GM08714 (cell line): ENCODE measurements around the gene SIGLEC8.
"Not testable (repeated sequence)": the region's sequence is repeated elsewhere in the genome, so short reads cannot be mapped to it uniquely, and the experiment has no call there.

Experiments
- H3K4me3 ChIP-seq: fragments of 200-500 bp; sonication (Bioruptor generic); 2 replicates; pipeline ENCODE4 v1.5.1; 2014; ENCODE audit warnings: mild to moderate bottlenecking, low read length, inconsistent platforms
- ZNF274 ChIP-seq: IDR thresholded peaks from 2 replicates; pipeline ENCODE4 v1.6.1; 2012; ENCODE audit warnings: mild to moderate bottlenecking, low read depth, low read length

The SIGLEC8 gene

DNA sequence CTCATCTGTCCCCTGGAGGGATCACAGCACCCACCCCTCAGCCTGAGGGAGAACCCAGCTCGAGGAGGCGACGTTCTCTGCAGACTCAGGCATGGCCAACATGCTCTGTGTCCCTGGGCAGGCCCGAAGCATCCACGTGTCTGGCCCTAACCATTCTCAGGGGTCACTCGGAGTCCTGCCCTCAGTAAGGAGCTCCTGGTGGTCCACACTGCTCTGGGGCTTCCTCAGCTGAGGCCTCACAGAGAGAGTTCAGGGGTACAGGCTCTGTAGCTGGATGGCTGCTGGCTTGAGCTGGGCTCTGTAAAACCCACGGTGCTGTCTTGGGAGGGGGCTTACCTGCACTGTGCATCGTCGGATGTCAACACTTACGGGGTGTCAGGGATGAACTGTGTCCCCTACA is 4.4 kb upstream of the SIGLEC8 start:
- TF ChIP-seq ZNF274: no peak
- H3K4me3 ChIP-seq: no peak overlapping the region

DNA sequence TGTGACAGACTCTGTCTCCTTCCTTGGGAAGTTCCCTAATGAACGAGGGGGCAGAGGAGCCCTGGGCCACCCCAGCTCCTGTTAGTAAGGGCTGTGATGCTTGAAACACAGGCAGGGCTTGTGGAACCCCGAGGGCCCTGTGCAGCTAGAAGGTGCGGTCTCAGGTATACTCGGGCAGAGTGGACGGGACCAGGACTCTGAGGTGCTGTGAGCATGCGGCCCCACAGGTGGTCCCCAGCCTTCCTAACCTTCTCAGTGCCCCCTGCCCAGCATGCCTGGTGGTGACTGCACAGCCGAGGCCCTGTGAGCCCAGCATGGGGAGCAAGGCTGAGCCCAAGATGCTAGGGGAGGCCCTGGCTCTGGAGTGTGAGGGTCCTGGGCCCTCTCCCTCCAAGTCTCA is 4.0 kb upstream of the SIGLEC8 start:
- no peak overlapping the region for H3K4me3 ChIP-seq
- TF ChIP-seq ZNF274: no peak

DNA sequence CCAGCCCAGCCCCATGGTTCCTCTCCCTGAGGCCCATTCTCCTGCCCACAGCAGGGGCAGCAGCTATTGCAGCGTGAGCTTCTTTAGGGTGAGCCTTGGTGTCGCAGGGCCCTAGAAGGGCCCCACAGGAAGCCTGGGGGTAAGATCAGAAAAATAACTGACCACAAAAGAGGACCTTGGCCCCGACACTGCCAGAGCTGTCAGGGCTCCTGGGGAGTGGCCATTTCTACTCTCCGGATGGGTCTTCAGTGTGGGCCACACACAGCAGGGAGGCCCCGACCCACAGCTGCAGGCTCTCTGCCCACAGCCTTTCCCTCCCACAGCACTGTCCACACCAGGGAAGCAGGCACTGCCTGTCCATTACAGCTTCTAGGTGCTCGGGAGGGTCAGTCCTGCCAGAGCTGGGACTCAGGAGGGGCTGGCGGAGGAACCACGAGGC is 3.5 kb upstream of the SIGLEC8 start:
- TF ChIP-seq ZNF274: no peak
- H3K4me3 ChIP-seq: no peak overlapping the region

DNA sequence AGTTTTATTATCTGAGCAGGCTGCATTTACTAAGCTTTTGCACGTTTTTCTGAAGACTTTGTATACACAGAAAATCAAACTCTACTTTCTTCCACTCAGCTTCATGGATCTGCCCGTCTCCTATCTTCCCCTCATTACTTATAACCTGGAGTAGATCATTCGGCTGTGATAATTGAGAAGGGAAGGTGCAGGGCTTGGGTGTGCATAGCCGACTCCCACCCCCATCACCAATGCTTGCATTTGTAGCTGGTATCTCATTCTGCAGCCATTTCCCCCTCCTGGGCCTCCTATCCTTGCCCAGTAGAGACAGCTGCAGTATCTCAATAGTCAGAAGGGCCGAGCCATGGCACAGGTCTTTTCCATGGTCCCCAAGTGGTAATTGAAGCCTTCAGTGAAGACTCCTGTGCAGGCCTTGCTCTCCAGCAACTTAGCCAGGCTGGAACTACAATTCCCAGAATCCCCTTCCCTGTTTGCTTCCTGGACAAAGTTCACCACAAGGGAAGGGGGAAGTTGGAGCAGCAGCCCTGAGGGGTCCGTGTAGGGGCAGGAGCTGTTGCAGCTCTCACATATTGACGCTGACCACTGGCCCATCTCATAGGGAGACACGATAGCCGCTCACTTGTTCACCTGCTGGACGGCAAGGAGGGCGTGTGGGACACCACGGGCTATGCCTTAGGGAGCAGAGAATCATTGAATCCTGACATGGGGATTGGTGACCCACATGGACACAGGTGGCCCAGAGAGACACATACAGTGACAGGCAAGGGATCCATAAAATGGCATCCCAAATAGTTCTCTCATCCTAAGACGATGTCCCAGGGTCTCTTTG is 2.1 kb upstream of the SIGLEC8 start:
- TF ChIP-seq ZNF274: no peak
- H3K4me3 ChIP-seq: no peak overlapping the region

DNA sequence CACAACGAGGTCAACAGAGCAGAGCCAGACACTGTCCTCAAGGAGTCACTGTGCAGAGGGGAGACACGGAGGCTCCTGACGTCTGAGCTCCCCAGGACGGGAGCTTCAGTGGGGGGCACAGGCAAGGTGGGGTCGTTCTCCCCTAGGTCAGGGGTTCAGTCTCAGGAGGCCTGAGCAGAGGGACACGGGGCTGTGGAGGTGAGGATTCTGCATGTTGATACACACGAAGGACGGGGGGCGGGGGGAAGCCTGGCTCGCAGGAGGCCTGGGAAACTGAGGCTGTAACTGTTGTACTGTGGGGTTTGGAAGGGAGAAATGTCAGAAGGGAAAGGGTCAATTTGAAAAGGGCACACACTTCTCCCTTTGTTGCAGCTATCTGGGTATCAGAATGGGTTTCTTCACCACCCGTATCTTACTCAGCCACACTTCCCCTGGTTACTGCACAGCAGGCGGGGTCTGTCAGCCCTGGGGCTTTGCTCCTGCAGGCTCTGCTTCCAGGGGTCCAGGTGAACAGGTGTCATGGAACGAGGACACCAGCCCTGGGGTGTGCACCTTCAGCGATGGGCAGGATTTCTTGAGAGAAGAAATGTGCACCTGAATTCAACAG is 748 bp upstream of the SIGLEC8 start:
- no peak overlapping the region for H3K4me3 ChIP-seq
- TF ChIP-seq ZNF274: no peak

- TF ChIP-seq ZNF274: no peak
- no peak overlapping the region for H3K4me3 ChIP-seq
Measured at GRCh38 chr19:51457351-51458013, 772 bp downstream of the SIGLEC8 start.

DNA sequence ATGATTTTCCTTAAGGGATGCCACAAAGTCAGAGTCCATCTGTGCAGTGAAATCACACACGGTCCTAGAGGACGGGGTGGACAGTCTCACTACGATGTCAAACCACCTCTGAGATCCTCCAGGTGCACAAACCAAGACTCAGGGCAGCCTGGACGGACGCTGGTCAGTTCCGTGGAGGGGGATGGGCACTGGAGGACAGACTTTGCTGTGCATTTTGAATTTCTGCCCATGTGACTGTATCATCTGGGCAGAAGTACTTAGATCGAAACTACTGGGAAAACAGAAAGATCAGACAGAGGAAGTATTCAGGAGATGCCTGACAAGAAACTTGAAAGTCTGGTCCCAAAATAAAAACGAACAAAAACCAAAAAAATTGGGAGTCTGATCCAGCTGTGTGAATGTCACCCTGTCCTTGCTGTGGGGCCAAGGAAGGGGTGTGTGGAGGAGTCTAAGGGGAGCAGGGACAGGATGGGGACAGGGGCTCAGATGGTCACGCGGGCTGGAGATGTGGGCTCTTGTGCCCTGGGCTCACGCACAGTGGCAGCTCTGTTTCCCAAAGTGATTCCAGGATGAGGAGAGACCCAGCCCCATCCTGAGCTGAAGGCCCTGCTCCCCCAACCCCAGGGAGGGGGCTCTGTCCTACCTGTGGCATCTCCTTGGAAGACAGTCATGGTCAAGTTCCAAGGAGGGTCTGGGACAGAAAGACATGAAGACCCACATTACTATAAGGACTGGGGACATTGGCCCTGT is 1.5 kb downstream of the SIGLEC8 start:
- no peak for TF ChIP-seq ZNF274
- H3K4me3 ChIP-seq: no peak overlapping the region

GRCh38 chr19:51450730-51451307 is 7.4 kb downstream of the SIGLEC8 start:
- no peak for TF ChIP-seq ZNF274

GRCh38 chr19:51448411-51449016 is 9.7 kb downstream of the SIGLEC8 start:
- TF ChIP-seq ZNF274: no peak
- no peak overlapping the region for H3K4me3 ChIP-seq

More at GRCh38 chr19:51450730-51451307, 7.4 kb downstream of the SIGLEC8 start:
- H3K4me3 ChIP-seq: no peak overlapping the region

DNA sequence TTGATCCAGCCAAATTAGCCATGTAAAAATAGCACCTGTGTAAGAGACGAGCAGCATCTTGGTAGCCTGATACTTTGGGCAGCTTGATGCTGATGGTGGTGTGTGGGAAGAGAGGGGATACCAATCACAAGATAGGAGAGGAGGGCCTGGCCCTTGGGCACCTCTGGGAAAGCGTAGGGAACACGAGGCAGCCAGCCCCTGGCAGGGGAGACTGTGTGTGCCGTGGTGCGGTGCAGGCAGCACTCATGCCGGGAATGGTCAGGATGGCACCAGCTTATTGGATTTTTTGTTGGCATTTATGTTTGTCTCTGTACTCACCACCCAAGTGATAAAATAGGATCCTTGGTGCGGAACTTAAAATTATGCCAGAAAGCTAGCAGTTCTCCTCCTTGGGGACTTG is 10.2 kb downstream of the SIGLEC8 start:
- no peak for TF ChIP-seq ZNF274
- no peak overlapping the region for H3K4me3 ChIP-seq

DNA sequence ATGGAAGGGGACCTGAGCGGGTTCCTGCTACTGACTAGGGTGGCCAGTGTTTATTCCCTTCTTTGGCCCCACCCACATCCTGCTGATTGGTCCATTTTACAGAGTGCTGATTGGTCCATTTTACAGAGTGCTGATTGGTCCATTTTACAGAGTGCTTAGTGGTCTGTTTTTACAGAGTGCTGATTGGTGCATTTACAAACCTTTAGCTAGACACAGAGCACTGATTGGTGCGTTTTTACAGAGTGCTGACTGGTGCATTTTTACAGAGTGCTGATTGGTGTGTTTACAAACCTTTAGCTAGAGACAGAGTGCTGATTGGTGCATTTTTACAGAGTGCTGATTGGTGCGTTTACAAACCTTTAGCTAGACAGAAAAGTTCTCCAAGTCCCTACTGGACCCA is 10.7 kb downstream of the SIGLEC8 start:
- H3K4me3 ChIP-seq: not testable (repeated sequence)

DNA sequence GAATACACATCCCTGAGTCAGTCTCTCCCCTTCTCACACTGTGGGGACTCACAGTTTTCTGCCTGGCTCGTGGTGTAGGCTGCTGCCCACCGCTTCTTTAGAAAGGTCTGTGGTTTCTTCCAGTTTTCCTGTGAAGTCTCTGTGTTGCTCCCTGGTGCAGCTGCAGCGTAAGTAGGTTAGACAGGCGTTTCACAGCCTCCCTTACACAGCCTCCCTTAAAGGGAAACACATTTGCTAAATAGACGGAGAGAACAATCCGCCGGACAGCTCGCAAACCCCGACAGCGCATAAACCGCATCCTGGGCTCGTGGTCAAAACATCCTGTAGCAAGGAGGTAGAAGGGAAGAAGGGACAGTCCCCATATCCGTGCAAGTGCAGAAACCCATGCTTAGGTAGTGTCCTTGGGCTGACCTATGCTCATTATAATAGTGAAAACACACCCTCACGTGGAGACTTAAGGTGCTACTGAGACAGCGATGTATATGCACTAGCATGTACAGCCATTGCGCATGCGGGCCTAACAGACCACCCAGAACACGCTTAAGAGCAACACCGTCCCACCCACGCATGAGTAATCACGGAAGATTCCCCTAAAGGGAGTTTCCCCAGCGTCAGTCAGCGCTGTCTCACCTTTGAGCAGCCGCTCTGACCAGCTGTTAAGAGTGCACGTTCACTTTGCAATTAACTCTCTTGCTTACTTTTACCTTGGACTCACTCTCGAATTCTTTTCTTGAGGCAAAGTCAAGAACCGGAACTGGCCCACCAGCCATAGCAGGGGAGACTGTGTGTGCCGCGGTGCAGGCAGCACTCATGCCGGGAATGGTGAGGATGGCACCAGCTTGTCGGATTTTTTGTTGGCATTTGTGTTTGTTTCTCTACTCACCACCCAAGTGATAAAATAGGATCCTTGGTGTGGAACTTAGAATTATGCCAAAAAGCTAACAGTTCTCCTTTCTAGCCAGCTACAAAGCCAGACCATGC is 16.6 kb downstream of the SIGLEC8 start:
- TF ChIP-seq ZNF274: no peak
- peak overlapping the region; percentile 13; the same call in 1 of the 2 replicates for H3K4me3 ChIP-seq
